Pancreas (tissue), 10 donors: Measurements from ENCODE around the gene ARMC6. TPM values are rescaled to one million over a fixed set of nuclear protein-coding genes. Genes with fewer than 3 reads are reported as not detected.

ENCODE experiments used
- ATAC-seq, 4 donors: fragments of 200-7000 bp; cut with Tn5 transposase; one replicate each; pipeline versions ENCODE4 v1.8.0 to v1.9.1; 2020; ENCODE audit warnings: mild to moderate bottlenecking in 4 of 4, moderate library complexity in 4 of 4
- DNase-seq, 6 donors: peaks; one replicate each; pipeline ENCODE4 v3.0.0-alpha.2; 2020
- FAIRE-seq: peaks from 2 replicates; lab custom pipeline; 2012; peaks lifted over from hg19 to GRCh38; lab: Jason Lieb, UNC
- H3K27ac ChIP-seq, 4 donors: fragments of 200-600 bp; sonication (generic); 1 replicate in 3 of 4; 2 replicates in 1 of 4; pipeline versions ENCODE4 v1.5.0 to v1.8.0; 2020
- H3K27me3 ChIP-seq, 4 donors: fragments of 200-600 bp; one replicate each; pipeline ENCODE4 v1.8.0; 2021
- H3K36me3 ChIP-seq, 3 donors: fragments of 200-600 bp; sonication (generic) in 1 of 3; one replicate each; pipeline versions ENCODE4 v1.5.0 to v1.8.0; 2020 to 2021
- H3K4me1 ChIP-seq, 3 donors: fragments of 200-600 bp; one replicate each; pipeline ENCODE4 v1.8.0; 2021
- H3K4me3 ChIP-seq, 4 donors: fragments of 200-600 bp; sonication (generic) in 2 of 4; one replicate each; pipeline versions ENCODE4 v1.5.0 to v1.8.0; 2020 to 2021
- H3K9me3 ChIP-seq, 4 donors: fragments of 200-600 bp; one replicate each; pipeline ENCODE4 v1.8.0; 2021
- WGBS, 2 donors: extraction: QIAGEN DNeasy Blood & Tissue Kit; methylation state at CpG; one replicate each; pipeline ENCODE4 v1.1.7; 2013; 5-methylcytosine and 5-hydroxymethylcytosine counted together
- intact Hi-C, 3 donors: fragments of 100-400 bp; cut with DNase I; formaldehyde crosslinking; loops; one replicate each; pipeline versions ENCODE4 v1.11.1 to v1.14.2; 2022
- polyA plus RNA-seq, 2 donors: library from polyadenylated mRNA; stranded (reverse); fragments of 200-250 nt; gene quantifications; one replicate each; pipeline ENCODE4 v1.2.3, GENCODE V29; 2013
- total RNA-seq, 6 donors: library from RNA; stranded (reverse); fragmentation: NEBNext Ultra II Directional in 4 of 6; extraction: Animal tissue kit (Norgen Biotek cat#: 25700) in 4 of 6; gene quantifications; one replicate each; pipeline versions ENCODE4 v1.2.1 to v1.2.4, GENCODE V29; 2021 to 2023
- TF ChIP-seq, protein P1 (sequence below), 4 donors: fragments of 200-600 bp; sonication (generic) in 3 of 4; IDR thresholded peaks; one replicate each; pipeline versions ENCODE4 v1.5.0 to v1.8.0; 2021; ENCODE audit warnings: antibody characterized with exemption in 4 of 4
- donor health status: healthy with polysubstance abuse.
- donor health status: DM: no; HTN: no; CAD: no; lungs with moderate emphysema.
- donor health status: DM: no; HTN: no; CAD: no.
- donor health status: control.
- donor health status: control.
- donor health status: Bipolar disorder and iron deficiency.
- donor health status: DM: yes; HTN: yes; CAD: no.
- donor health status: DM: no; HTN: no; CAD: no.
- donor health status: DM: no; HTN: no; CAD: no.
- donor health status: DM: yes; HTN: yes; CAD: no.

The ARMC6 gene
- total and polyA plus RNA-seq, 8 donors: 3.1 to 18.3 (median 7.9) TPM

DNA sequence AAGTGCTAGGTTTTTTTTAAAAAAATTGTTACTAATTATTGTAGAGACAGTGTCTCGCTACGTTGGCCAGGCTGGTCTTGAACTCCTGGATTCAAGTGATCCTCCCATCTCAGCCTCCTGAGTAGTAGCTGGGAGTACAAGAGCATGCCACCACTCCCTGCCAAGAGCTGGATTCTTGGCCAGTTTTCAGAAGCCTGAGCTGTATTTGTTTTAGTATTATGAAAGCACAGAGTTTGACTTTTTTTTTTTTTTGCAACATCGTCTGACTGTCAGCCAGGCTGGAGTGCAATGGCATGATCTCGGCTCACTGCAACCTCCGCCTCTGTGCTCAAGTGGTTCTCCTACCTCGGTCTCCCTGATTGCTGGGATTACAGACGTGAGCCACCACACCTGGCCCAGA, 7.0 kb downstream of the ARMC6 start:
- 28 to 30% methylated on average over 7 of the region's 7 CpGs for WGBS, 2 donors
- TF ChIP-seq, protein P1, sequence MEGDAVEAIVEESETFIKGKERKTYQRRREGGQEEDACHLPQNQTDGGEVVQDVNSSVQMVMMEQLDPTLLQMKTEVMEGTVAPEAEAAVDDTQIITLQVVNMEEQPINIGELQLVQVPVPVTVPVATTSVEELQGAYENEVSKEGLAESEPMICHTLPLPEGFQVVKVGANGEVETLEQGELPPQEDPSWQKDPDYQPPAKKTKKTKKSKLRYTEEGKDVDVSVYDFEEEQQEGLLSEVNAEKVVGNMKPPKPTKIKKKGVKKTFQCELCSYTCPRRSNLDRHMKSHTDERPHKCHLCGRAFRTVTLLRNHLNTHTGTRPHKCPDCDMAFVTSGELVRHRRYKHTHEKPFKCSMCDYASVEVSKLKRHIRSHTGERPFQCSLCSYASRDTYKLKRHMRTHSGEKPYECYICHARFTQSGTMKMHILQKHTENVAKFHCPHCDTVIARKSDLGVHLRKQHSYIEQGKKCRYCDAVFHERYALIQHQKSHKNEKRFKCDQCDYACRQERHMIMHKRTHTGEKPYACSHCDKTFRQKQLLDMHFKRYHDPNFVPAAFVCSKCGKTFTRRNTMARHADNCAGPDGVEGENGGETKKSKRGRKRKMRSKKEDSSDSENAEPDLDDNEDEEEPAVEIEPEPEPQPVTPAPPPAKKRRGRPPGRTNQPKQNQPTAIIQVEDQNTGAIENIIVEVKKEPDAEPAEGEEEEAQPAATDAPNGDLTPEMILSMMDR (IDR thresholded peaks at IDR 0.05): no peak
- FAIRE-seq (no peak), ATAC-seq (peak; percentile 85 to 94 (median 91)), DNase-seq (peak in 5 of 6 donors; percentile 58 to 85 (median 80))
- Histone ChIP-seq H3K27ac (peak overlapping the region in 1 of 4 donors; percentile 16), H3K4me3 (no peak overlapping the region), H3K36me3 (no peaks in the 10 kb centered on the region), H3K9me3 (no peaks in the 10 kb centered on the region), H3K4me1 (peaks cover 0 to 4% (median 0%) of the 10 kb centered on the region in 3 donors), H3K27me3 (no peaks in the 10 kb centered on the region)
- intact Hi-C loops: no loop called here

DNA sequence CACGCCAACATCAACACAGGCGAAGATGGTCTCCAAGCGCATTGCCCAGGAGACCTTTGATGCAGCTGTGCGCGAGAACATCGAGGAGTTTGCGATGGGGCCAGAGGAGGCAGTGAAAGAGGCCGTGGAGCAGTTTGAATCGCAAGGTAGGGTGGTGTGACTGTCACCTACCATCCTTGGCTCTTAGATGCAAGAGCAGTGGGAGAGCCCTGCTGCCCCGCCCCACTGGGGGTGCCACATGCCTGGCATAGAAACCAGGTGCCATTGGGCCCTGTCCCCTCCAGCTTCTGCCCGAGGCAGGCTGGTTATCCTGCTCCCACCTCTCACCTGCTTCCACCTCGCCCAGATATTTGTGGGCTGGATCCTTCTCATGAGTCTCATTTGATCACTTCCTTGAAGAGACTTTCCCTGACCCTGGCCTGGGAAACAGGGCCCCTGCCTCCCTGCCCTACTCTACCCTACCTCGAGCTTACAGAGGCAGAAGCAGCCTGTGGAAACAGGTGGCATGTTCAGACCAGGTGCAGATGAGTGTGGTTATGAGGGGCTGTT, 9.4 kb downstream of the ARMC6 start:
- FAIRE-seq (no peak), ATAC-seq (no peak), DNase-seq (peak in 1 of 6 donors; percentile 57)
- Histone ChIP-seq H3K9me3 (no peaks in the 10 kb centered on the region), H3K4me3 (no peak overlapping the region), H3K36me3 (no peaks in the 10 kb centered on the region), H3K27me3 (no peaks in the 10 kb centered on the region), H3K4me1 (peaks cover 0 to 4% (median 0%) of the 10 kb centered on the region in 3 donors), H3K27ac (no peak overlapping the region)
- WGBS, 2 donors: 90 to 93% methylated on average over 13 of the region's 13 CpGs
- TF ChIP-seq, protein P1 (IDR thresholded peaks at IDR 0.05): no peak
- intact Hi-C loops: no loop called here

DNA sequence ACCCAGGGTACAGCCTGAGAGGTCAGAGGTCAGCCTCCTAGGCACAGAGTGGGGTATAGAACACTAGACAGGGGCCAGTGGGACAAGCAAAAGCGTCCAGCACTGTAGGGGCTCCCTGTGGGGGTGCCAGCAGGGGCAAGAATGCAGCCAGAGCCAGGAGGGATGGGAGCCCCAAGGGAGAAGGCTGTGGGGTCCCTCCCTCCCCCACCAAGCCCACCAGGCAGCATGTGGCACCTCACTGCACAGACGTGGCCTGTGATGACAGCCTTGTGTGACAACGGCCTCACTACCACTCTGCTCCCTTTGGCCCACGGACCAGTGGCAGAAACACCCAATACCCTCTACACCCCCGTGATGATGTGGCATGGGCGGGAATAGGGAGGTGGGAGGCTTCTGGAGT, 10.1 kb downstream of the ARMC6 start:
- no peaks in the 10 kb centered on the region for H3K9me3 ChIP-seq
- no peaks in the 10 kb centered on the region for H3K36me3 ChIP-seq
- peaks cover 0 to 4% (median 0%) of the 10 kb centered on the region in 3 donors for H3K4me1 ChIP-seq
- H3K4me3 ChIP-seq: no peak overlapping the region
- intact Hi-C loops: no loop called here
- FAIRE-seq (no peak), ATAC-seq (no peak), DNase-seq (peak in 1 of 6 donors; percentile 52)
- no peaks in the 10 kb centered on the region for H3K27me3 ChIP-seq
- WGBS, 2 donors: 80 to 98% methylated on average over 6 of the region's 6 CpGs
- TF ChIP-seq, protein P1 (IDR thresholded peaks at IDR 0.05): no peak
- no peak overlapping the region for H3K27ac ChIP-seq

DNA sequence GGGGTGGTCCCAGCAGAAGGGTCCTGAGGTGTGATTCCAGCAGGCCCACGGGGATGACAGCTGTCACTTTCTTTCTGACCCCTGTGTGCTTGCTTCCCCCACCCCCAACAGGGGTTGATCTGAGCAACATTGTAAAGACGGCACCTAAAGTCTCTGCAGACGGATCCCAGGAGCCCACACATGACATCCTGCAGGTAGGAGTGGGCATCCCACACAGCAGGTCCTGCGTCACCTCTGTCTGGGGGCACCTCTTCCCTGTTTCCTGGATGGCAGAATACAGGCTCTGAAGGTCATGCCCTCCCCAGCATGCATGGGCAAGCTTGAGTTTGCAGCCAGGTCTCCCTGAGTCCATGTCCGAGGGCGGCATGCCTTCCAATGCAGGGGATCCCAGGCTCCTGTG, 10.5 kb downstream of the ARMC6 start:
- Histone ChIP-seq H3K9me3 (no peaks in the 10 kb centered on the region), H3K27me3 (no peaks in the 10 kb centered on the region), H3K4me3 (no peak overlapping the region), H3K4me1 (peaks cover 0 to 4% (median 0%) of the 10 kb centered on the region in 3 donors), H3K36me3 (no peaks in the 10 kb centered on the region), H3K27ac (no peak overlapping the region)
- FAIRE-seq (no peak), ATAC-seq (no peak), DNase-seq (peak in 1 of 6 donors; percentile 13)
- TF ChIP-seq, protein P1 (IDR thresholded peaks at IDR 0.05): no peak
- intact Hi-C loops: no loop called here
- 92% methylated on average over 6 of the region's 6 CpGs for WGBS, 2 donors

DNA sequence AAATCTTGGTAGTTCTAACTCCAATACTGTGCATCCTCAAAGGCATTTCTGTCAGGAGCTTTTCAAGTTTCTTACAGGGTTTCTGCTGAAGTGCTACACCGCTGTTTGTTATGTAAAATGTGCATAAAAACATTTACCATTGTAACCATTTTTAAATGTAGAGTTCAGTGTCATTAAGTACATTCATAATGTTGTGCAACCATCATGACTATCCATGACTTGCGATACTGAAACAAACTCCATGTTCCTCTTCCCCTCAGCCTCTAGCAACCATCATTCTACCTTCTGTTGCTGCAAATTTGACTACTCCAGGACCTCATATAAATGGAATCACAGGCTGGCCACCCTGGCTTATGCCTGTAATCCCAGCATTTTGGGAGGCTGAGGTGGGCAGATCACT, 16.0 kb downstream of the ARMC6 start:
- intact Hi-C loops: no loop called here
- Histone ChIP-seq H3K27me3 (no peaks in the 10 kb centered on the region), H3K9me3 (no peaks in the 10 kb centered on the region), H3K4me1 (no peaks in the 10 kb centered on the region), H3K36me3 (no peaks in the 10 kb centered on the region), H3K4me3 (no peak overlapping the region), H3K27ac (no peak overlapping the region)
- ATAC-seq: no peak
- no peak for FAIRE-seq
- TF ChIP-seq, protein P1 (IDR thresholded peaks at IDR 0.05): no peak
- no peak for DNase-seq
- WGBS, 2 donors: 95 to 99% methylated on average over 2 of the region's 2 CpGs
